CD14-positive monocyte (primary cell): ENCODE measurements around the gene PDZD7. TPM values are rescaled to one million over a fixed set of nuclear protein-coding genes. Genes with fewer than 3 reads are reported as not detected.
A peak's percentile ranks its signal among the peaks of the same experiment; 100 is the strongest.

Experiments
- DNase-seq, 3 donors: peaks; one replicate each; pipeline ENCODE4 v3.0.0-alpha.2; 2011 to 2022
- H2AFZ ChIP-seq: 2 replicates; pipeline ENCODE4 v1.6.0; 2012; ENCODE audit warnings: mild to moderate bottlenecking, low read depth, low read length, inconsistent platforms; ENCODE audit not compliant: insufficient read depth, poor library complexity, severe bottlenecking
- H3K27ac ChIP-seq, 2 donors: 1 replicate in 1 of 2; 2 replicates in 1 of 2; pipeline ENCODE4 v1.5.1; 2012 to 2013; ENCODE audit warnings: low read length in 2 of 2, control low read depth in 1 of 2, inconsistent platforms in 1 of 2, low read depth in 1 of 2, mild to moderate bottlenecking in 1 of 2
- H3K27me3 ChIP-seq, 2 donors: one replicate each; pipeline versions ENCODE4 v1.6.0 to v1.6.1; 2011 to 2013; ENCODE audit warnings: low read length in 2 of 2; ENCODE audit not compliant: control insufficient read depth in 2 of 2, insufficient read depth in 2 of 2
- H3K36me3 ChIP-seq, 2 donors: replicated peaks in 1 of 2; 1 replicate in 1 of 2; 2 replicates in 1 of 2; pipeline versions ENCODE4 v1.5.1 to v1.6.1; 2012 to 2013; ENCODE audit warnings: low read length in 2 of 2, control low read depth in 1 of 2, inconsistent platforms in 1 of 2, mild to moderate bottlenecking in 1 of 2; ENCODE audit not compliant: insufficient read depth in 2 of 2, control insufficient read depth in 1 of 2
- H3K4me1 ChIP-seq, 2 donors: 1 replicate in 1 of 2; 2 replicates in 1 of 2; pipeline versions ENCODE4 v1.5.1 to v1.6.1; 2012 to 2013; ENCODE audit warnings: low read length in 2 of 2, control low read depth in 1 of 2, inconsistent platforms in 1 of 2, mild to moderate bottlenecking in 1 of 2, moderate library complexity in 1 of 2; ENCODE audit not compliant: insufficient read depth in 2 of 2, control insufficient read depth in 1 of 2
- H3K4me2 ChIP-seq: replicated peaks from 2 replicates; pipeline ENCODE3; 2012; ENCODE audit warnings: low read length, moderate library complexity, mild to moderate bottlenecking; ENCODE audit not compliant: poor library complexity, severe bottlenecking; ENCODE audit errors: extremely low read depth
- H3K4me3 ChIP-seq, 3 experiments: fragments of 200-600 bp in 1 of 3; sonication (generic) in 1 of 3; replicated peaks in 1 of 3; 1 replicate in 2 of 3; 2 replicates in 1 of 3; pipeline ENCODE4 v1.5.1; 2011 to 2013; ENCODE audit warnings: low read length in 3 of 3, mild to moderate bottlenecking in 3 of 3, control low read depth in 2 of 3, low read depth in 2 of 3, inconsistent platforms in 1 of 3, moderate library complexity in 1 of 3
- H3K79me2 ChIP-seq: 2 replicates; pipeline ENCODE4 v1.6.0; 2012; ENCODE audit warnings: mild to moderate bottlenecking, control low read depth, inconsistent platforms, low read length, moderate library complexity; ENCODE audit not compliant: insufficient read depth
- H3K9ac ChIP-seq: 2 replicates; pipeline ENCODE4 v1.6.0; 2017; ENCODE audit warnings: low read length, mild to moderate bottlenecking; ENCODE audit not compliant: insufficient read depth, poor library complexity, severe bottlenecking
- H3K9me3 ChIP-seq, 2 donors: replicated peaks in 1 of 2; 1 replicate in 1 of 2; 2 replicates in 1 of 2; pipeline versions ENCODE4 v1.5.1 to v1.6.1; 2012 to 2013; ENCODE audit warnings: low read length in 2 of 2, control low read depth in 1 of 2; ENCODE audit not compliant: control insufficient read depth in 1 of 2, insufficient read depth in 1 of 2
- H4K20me1 ChIP-seq: 2 replicates; pipeline ENCODE4 v1.6.0; 2012; ENCODE audit warnings: mild to moderate bottlenecking, low read length, control low read depth, moderate library complexity; ENCODE audit not compliant: insufficient read depth
- H3K27ac Mint-ChIP-seq, 7 donors: one replicate each; pipeline ENCODE4 v1.8.0; 2020; ENCODE audit warnings: mild to moderate bottlenecking in 7 of 7, mixed read lengths in 7 of 7, moderate library complexity in 6 of 7, inconsistent platforms in 2 of 7
- H3K27me3 Mint-ChIP-seq, 3 donors: one replicate each; pipeline ENCODE4 v1.8.0; 2021 to 2022; ENCODE audit warnings: low read depth in 3 of 3, mild to moderate bottlenecking in 3 of 3, mixed read lengths in 3 of 3, moderate library complexity in 3 of 3, inconsistent platforms in 1 of 3
- H3K36me3 Mint-ChIP-seq, 2 donors: one replicate each; pipeline ENCODE4 v1.8.0; 2020; ENCODE audit warnings: mixed read lengths in 2 of 2, inconsistent platforms in 1 of 2, mild to moderate bottlenecking in 1 of 2
- H3K4me1 Mint-ChIP-seq: one replicate; pipeline ENCODE4 v1.8.0; 2020; ENCODE audit warnings: mild to moderate bottlenecking, mixed read lengths
- H3K4me3 Mint-ChIP-seq, 2 donors: one replicate each; pipeline ENCODE4 v1.8.0; 2020; ENCODE audit warnings: mild to moderate bottlenecking in 2 of 2, mixed read lengths in 2 of 2, moderate library complexity in 1 of 2
- H3K9me3 Mint-ChIP-seq, 7 donors: one replicate each; pipeline ENCODE4 v1.8.0; 2020 to 2022; ENCODE audit warnings: mixed read lengths in 7 of 7, mild to moderate bottlenecking in 6 of 7, moderate library complexity in 6 of 7, inconsistent platforms in 2 of 7
- CTCF ChIP-seq: fragments of 200-600 bp; IDR thresholded peaks from one replicate; pipeline ENCODE4 v1.8.0; 2022; ENCODE audit warnings: antibody characterized with exemption, mild to moderate bottlenecking
- WGBS: methylation state at CpG from one replicate; pipeline ENCODE4 v1.1.5; 2013; ENCODE audit warnings: missing lambda C conversion rate; ENCODE audit not compliant: insufficient coverage; 5-methylcytosine and 5-hydroxymethylcytosine counted together
- intact Hi-C, 2 donors: fragments of 100-400 bp; cut with micrococcal nuclease; formaldehyde crosslinking; loops; one replicate each; pipeline versions ENCODE4 v1.15.0 to v1.15.1; 2023
- polyA plus RNA-seq, 3 donors: library from polyadenylated mRNA; depleted of rRNA in 1 of 3; unstranded in 2 of 3; stranded (reverse) in 1 of 3; fragments of 300-500 nt in 2 of 3; fragments of >200 nt in 1 of 3; fragmentation: Illumina TruSeq in 2 of 3; gene quantifications; 1 replicate in 2 of 3; 2 replicates in 1 of 3; pipeline ENCODE4 v1.2.3, GENCODE V29; 2012 to 2021

PDZD7 gene
- polyA plus RNA-seq, 3 donors = 0.73 TPM; not detected in 2

DNA sequence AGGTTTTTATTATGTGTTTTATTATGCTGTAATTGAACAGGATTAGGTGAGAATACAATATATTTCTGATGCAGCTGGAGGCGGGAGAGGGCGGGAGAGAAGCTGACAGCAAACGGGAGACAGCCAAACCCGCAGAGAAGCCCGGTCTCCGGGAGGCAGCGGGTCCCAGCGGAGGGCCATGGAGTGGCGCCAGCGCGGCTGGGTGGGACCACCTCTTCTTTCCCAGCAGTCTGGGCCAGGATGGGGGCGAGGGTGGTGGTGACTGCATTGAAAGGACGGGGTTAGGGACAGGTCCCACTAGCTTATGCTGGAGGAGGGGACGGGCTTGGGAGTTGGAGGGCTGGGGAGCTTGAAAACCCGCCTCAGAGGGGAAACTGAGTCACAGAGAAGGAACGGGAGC, 16.3 kb upstream of the PDZD7 start:
- H3K36me3 Mint-ChIP-seq = peaks cover 4 to 8% of the 10 kb centered on the region in 2 donors
- 46% methylated on average over 15 of the region's 16 CpGs for WGBS
- Histone ChIP-seq H3K9me3 (peaks cover 0 to 17% of the 10 kb centered on the region in 2 donors), H3K9ac (no peak overlapping the region), H4K20me1 (no peaks in the 10 kb centered on the region), H3K4me2 (no peak overlapping the region), H3K27ac (no peak overlapping the region), H2AFZ (no peak overlapping the region), H3K4me3 (no peak overlapping the region), H3K79me2 (no peaks in the 10 kb centered on the region), H3K36me3 (no peaks in the 10 kb centered on the region), H3K27me3 (peaks cover 36 to 64% of the 10 kb centered on the region in 2 donors), H3K4me1 (peaks cover 19 to 23% of the 10 kb centered on the region in 2 donors)
- peak overlapping the region in 1 of 2 donors; percentile 77 for H3K4me3 Mint-ChIP-seq
- H3K27me3 Mint-ChIP-seq = peaks cover 55 to 60% (median 60%) of the 10 kb centered on the region in 3 donors
- peaks cover 24% of the 10 kb centered on the region for H3K4me1 Mint-ChIP-seq
- intact Hi-C loops = no loop called here
- no peak for TF ChIP-seq CTCF
- DNase-seq = no peak
- peaks cover 0 to 23% (median 6%) of the 10 kb centered on the region in 7 donors for H3K9me3 Mint-ChIP-seq
- no peak overlapping the region for H3K27ac Mint-ChIP-seq

DNA sequence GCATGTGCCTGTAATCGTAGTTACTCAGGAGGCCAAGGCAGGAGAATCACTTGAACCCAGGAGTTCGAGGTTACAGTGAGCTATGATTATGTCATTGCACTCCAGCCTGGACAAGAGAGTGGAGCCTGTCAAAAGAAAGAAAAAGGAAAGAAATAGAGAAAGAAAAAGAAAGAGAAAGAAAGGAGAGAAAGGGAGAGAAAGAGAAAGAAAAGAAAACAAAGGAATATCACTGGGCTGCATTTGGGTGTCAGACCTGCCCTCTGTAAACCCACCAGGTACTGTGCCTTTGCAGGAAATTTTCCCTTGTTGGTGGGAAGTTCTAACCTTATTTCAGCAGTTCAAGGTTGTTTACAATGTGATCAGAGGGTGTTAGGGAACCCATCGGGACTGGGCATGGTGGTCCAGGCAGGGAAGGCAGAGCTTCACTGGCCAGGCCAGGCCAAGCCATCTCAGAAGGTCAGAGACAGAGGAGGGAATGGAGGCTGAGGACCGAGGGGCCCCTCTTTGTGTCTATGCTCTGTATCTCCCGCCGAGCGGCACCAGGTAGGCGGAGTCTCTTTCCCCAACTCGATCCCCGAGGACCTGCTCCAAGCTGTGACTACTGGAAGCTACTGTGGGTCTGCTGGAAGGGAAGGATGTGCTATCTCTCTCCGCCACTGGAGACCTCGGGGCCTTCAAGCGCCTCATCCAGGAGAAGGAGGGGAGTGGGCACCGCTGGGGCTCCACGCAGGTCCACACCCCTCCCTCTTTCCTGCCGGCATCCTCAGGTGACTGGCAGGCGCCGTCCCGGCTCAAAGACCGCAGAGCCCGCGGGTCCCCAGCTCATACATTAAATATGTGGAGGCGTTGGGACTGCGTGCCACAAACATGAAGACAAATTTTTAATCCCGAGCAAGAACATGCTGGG, 15.7 kb upstream of the PDZD7 start:
- intact Hi-C loops = no loop called here
- H2AFZ ChIP-seq = no peak overlapping the region
- H3K9me3 ChIP-seq = peaks cover 0 to 17% of the 10 kb centered on the region in 2 donors
- H3K27ac ChIP-seq = no peak overlapping the region
- peaks cover 4 to 8% of the 10 kb centered on the region in 2 donors for H3K36me3 Mint-ChIP-seq
- WGBS = 80% methylated on average over 15 of the region's 25 CpGs
- no peak for TF ChIP-seq CTCF
- no peaks in the 10 kb centered on the region for H3K36me3 ChIP-seq
- H3K9ac ChIP-seq = no peak overlapping the region
- peaks cover 36 to 64% of the 10 kb centered on the region in 2 donors for H3K27me3 ChIP-seq
- peaks cover 29% of the 10 kb centered on the region for H3K4me1 Mint-ChIP-seq
- H3K4me1 ChIP-seq = peaks cover 22 to 28% of the 10 kb centered on the region in 2 donors
- H3K27ac Mint-ChIP-seq = no peak overlapping the region
- H3K4me3 Mint-ChIP-seq = peak overlapping the region in 1 of 2 donors; percentile 77
- peaks cover 55 to 60% (median 60%) of the 10 kb centered on the region in 3 donors for H3K27me3 Mint-ChIP-seq
- H3K9me3 Mint-ChIP-seq = peaks cover 0 to 23% (median 6%) of the 10 kb centered on the region in 7 donors
- DNase-seq = no peak
- H4K20me1 ChIP-seq = no peaks in the 10 kb centered on the region
- no peak overlapping the region for H3K4me2 ChIP-seq
- no peak overlapping the region for H3K4me3 ChIP-seq
- no peaks in the 10 kb centered on the region for H3K79me2 ChIP-seq
